GM21717 (cell line): ENCODE data around the gene RAB6B.

Experiments used
- ATAC-seq: cut with Tn5 transposase; IDR thresholded peaks from one replicate; pipeline ENCODE4 v1.9.1; 2021; ENCODE audit warnings: mild to moderate bottlenecking, moderate library complexity; ENCODE audit not compliant: unreplicated experiment

The RAB6B gene

DNA sequence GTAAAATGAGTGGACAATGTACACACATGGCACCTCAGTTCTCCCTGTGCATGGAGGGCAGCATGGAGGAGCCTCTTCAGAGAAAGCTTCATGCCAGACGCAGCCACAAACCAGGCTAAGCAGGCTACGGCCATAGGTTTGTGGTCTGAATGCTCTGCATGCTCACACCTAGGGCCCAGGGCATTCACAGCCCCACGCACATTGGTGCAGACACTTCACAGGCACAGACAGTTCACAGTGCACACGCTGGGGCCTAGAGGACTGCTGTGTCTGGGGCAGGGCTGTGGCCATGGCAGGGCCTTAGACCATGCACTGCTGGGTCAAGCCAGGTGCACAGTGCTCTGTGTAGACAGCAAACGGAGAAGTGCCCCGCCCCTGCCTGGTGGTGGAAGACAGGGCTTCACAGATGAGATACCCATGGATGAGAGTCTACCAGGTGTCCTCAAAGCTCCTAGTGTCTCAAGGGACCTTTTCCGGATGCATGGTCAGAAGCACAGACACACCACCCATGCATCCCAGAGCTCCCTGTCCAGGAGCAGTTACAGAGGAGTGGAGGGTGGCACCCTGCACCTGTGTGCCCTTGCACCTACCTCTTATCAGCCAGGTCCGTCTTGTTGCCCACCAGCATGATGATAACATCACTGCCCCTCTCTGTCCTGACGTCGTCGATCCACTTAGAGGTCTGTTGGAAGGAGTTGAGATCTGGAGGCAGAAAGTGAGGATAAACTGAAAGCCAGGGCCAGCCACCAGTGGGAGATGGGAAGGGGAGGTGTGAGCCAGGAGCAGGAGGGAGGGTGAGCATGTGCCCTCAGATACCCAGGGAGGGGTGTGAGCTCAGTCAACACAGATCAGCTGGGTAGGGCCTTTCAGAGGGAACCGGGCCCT lies 56.5 kb downstream of the RAB6B start:
- no peak for ATAC-seq

DNA sequence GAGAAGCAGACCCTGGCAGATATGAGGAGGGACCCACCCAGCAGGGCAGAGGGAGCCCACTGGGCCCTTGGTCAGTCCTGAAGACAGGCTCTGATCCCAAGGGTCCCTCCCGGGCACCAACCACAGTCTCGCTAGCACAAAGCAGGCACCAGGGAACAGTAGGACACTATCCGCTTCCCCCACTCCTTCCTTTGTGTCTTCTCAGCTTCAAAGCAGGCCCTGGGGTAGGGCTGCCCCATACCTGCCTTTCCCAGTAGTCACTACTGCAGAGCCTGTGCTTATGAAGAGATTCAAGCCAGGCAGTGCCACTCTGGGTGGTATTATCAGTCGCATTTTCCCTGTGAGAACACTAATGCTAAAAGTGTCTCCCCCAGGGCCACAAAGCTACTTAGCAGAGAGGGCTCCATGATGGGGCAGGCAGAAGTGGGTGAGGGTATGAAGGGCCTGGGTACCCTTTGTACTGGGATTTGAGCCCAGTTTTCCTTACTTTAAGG lies 57.3 kb downstream of the RAB6B start:
- no peak for ATAC-seq

GRCh38 chr3:133837487-133838295 lies 58.0 kb downstream of the RAB6B start:
- ATAC-seq, result no peak

GRCh38 chr3:133836497-133837158 lies 59.1 kb downstream of the RAB6B start:
- no peak for ATAC-seq

DNA sequence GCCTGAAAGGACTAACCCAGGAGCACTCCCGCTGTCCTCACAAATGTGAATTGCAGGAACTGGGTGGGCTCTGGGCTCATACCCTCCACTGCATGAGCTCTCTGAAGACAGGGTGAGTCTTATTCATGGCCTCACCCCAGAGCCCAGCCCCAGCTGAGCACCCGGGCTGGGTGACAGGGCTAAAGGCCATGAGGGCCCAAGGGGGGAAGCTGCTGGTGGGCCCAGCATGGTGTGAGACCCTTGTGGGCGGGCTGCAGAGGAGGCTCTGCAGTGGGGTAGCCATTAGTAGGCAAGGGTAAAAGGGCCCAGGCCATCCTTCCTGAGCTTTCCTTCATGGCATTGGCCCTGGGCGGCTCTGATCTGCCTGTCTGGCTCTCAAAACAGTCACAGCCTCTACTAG lies 59.7 kb downstream of the RAB6B start:
- no peak for ATAC-seq

DNA sequence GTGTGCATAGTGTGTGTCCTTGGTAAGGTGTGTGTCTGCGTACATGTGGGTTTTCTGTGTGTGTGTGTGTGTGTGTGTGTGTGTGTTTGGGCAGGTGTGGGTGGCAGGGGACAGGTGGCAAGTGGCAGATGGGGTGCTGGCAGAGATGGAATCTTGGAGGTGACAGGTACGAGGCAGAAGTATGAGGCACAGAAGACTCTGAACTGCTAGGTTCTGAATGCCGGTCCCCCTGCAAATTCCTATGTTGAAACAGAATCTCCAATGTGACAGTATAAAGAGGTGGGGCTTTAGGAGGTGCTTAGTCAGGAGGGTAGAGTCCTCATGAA lies 60.3 kb downstream of the RAB6B start:
- no peak for ATAC-seq

GRCh38 chr3:133834621-133835417 lies 60.9 kb downstream of the RAB6B start:
- no peak for ATAC-seq

DNA sequence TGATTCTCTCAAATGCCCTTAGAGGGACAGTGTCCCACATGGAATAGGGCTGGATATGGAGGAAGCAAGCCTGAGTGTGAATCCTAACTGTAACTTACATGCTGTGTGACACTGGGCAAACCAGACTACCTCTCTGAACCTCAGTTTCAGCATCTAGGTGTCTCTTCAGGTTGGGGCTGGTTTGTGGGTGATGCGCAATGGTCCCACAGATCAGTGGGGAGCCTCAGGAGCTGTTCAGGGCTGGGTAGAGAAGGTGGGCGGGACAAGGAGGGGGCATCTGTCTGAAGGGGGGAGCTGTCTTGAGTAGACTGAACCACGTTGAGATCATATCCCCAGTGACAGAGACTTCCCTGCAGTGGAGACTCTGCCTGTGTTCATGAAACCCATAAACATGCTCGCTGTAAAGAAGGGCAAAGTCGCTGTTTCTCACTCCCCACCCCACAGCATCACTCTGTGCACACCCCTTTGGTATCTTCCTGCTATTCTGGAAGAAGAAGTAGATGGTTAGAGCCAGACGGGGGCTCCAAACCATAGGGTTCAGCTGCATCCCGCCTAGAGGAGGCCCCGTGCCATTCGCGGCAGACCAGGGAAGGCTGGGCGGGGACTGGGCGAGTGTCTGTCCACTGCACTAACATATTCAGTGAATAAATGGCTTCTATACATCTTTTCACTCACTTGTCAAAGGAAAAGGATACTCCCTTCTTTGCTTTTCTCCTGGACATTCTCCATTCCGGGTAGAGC lies 61.6 kb downstream of the RAB6B start:
- no peak for ATAC-seq

- no peak for ATAC-seq
Observed at GRCh38 chr3:133833267-133833666, 62.4 kb downstream of the RAB6B start.

DNA sequence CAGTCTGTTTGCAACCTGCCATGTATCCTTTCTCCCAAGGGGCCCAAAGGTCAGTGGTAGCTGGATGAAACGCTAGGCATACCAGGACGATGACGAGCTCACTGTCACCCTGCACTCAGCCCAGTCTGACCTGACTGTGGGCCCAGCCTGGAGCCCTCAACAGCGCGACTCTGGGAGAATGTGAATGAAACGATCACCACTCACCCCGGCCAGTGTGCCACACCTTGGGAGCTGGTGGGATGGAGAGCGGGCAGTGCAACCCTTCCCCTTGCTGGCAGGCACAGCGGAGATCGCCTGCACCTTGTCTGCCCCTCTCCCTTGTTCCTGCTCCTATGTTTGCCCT lies 62.9 kb downstream of the RAB6B start:
- no peak for ATAC-seq

GRCh38 chr3:133831966-133832801 lies 63.5 kb downstream of the RAB6B start:
- ATAC-seq, result no peak

- ATAC-seq, result no peak
Observed at GRCh38 chr3:133830071-133830470, 65.6 kb downstream of the RAB6B start.

- ATAC-seq, result no peak
Observed at GRCh38 chr3:133829310-133829707, 66.4 kb downstream of the RAB6B start.

DNA sequence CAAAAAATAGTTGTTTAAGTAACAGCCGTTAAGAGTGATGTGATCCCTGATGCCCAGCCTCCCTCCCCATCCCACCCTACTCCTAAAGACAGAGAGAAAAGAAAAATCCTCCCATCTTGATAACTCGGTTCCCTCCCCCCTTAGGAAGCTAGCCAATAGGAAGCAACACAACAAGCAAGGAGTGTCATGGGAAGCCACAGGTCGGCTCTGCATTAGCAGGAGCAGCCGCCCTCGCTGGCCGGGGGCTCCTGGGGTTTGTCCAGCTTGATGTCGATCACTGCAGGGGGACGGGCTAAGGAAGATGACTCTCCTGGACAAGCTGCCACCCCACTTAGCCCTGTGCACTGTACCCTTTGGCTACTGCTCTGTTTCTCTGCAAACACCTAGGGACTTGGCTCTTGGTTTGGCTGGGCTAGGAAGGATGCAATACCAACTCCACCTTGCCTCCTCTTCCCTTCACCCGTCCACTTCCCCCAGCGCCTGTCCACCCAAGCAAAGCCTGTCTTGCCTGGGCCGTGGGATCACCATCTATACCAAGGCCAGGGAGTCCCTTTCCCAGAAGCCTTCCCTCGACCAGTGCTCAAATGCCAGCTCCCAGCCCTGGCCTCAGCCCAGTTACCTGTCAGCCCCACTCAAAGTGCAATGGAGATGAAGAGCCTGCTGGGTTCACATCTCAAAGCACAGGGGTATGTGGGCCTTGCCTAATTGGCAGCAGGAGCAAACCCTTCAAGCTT lies 66.9 kb downstream of the RAB6B start:
- no peak for ATAC-seq

- ATAC-seq, result no peak
Observed at GRCh38 chr3:133827684-133828083, 68.0 kb downstream of the RAB6B start.

- no peak for ATAC-seq
Observed at GRCh38 chr3:133827136-133827535, 68.5 kb downstream of the RAB6B start.

- ATAC-seq, result no peak
Observed at GRCh38 chr3:133825969-133826727, 69.5 kb downstream of the RAB6B start.

DNA sequence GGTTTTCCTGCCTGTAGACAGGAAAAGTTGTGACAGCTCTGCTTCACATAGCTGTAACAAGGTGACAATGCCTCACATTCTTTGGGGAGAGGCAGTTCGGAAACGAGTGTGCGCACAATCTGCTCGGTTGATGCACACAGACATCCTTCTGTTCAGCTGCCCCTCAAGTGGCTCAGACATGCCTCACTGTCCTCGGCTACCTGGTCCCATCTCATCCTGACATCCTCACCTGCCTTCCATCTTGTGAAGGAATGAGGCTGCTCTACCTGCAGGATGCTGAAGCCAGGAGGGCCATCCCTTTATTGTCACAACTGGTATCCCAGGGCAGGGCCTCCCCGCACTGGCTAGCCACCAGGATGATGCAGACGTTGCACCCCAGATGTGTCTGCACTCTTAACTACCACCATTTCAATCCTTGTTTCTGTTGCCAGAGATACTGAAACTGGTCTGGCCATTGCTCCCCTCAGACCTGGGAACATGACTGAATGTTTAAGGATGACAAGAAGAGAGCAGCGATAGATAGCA lies 70.7 kb downstream of the RAB6B start:
- no peak for ATAC-seq
